Fibroblast of skin of scalp (primary cell): ENCODE data around the gene RER1.
A peak's percentile ranks its signal among the peaks of the same experiment; 100 is the strongest.

Experiments
- DNase-seq: peaks from one replicate; pipeline ENCODE4 v3.0.0-alpha.2; 2013

RER1 gene

DNA sequence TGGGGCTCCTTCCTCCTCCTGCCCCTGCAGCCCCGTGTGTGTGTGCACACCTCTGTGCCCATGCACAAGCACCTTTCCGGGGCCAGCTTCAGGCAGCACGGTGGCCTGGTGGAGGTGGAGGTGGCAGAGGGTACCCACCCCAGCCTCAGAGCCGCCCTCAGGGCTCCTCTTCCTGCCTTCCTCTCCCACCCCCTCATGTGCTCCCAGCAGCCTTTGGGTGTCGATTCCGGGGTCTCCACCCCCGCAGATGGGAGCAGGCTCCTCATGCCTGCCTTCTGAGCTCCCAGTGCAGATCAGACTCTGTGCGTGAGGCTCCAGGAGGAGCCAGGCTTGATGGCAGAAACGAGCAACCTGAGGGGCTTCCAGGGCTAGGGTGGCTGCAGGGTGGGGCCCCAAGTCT lies 55.2 kb downstream of the RER1 start:
- DNase-seq, result no peak

DNA sequence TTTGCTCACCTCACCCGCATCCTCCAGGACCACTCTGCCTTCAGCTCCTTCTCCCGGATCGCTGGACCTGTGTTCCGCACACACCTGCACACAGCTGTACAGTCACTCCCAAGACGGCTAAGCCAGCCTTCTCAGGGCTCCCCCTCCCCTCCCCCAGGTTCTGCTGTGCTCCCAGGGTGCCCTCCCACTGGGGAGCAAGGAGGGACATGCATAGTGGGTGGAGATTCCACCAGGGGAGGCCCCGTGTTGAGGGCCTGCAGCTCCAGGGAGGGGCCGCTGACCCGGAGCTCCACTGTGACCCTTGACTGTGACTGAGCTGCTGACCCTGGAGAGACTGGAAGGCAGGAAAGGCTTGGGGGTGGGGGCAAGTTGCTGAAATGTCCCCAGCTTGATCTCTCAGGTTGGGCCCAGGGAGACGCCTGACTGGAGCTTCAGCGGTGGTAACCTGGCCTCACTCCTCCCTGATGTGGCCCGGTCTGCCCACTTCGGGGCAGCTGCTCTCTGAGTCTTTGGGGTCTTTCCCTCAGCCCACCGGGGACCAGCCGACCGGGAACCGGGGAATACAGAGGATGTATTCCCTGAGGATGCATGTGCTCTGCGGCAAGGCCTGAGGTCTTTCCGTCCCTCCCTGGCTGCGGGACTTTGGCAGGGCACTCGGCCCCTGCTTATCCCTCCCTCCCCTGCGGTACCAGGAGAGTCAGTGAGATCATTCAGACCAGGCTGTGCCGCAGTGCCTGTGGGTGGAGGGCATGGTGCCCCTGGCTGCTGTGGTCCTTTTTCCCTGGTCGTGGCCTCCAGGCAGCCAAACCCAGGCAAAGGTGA lies 55.8 kb downstream of the RER1 start:
- DNase-seq, result no peak

DNA sequence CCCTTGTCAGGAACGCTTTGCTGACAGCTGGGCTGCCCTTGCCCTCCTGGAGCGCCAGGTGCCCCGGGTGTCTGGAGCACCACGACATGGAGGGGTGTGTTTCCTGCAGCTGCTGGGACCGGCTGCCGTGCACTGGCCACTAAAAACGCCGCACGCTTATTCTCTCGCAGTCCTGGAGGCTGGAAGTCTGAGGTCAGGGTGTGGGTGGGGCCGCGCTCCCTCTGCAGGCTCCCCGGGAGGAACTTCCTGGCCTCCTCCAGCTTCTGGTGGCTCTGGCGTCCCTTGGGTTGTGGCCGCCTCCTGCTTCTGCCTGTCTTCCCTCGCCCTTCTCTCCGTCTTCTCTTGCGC lies 56.4 kb downstream of the RER1 start:
- no peak for DNase-seq

DNA sequence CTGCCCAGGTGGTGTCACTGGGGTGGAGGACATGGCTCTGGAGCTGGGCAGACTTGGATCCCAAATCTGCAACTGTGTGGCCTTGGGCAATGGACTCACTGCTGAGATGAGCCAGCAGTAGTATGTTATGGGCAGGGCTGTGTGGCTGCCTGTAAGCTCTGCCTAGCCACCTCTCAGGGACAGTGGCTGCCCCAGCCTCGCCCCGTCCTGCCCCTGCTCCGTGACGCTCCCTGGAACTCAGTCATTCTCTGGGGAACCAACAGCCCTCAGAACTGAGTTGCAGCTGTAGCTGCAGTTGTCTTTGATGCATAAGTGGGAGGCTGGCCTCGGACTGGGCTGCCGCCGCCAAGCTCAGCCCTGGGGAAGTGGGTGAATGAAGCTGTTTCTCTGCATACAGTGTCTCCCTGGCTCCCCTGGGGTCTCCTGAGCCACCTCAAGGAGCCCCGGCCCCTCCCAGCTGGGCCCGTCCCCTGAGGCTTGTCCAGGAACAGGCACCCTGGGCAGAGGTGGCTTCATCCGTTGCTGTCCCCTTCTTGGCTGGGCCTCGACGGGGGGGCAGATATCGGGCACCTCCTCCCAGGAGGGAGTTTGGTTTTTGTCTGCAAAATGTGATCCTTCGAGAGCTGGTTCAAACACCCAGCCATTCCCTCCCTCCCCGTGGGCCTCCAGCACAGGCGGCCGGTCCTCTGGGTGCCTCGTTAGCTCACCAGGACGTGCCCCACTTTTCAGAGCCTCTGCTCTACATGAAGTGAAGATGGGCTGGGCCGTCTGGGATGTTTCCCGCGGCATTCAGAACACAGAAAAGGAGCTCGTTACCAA lies 58.2 kb downstream of the RER1 start:
- peak; percentile 46 for DNase-seq

DNA sequence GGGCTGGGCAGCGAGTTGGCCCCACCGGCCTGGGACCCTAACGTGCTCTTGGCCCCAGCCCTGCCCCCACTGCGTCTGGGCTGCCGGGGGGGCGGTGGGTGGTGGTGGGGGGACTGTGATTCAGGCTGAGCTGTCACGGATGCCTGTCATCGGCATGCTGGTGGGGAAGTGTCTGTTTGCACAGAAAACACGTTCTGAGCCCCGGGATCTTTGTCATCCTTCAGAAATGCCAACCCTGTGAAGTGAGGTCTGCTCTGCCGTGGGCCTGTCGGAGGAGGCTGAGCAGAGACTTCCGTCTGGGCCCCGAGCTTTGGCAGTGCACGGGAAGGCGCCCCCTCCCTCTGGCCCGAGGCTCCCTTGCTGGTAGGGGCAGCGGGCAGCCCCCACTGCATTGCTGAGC lies 60.1 kb downstream of the RER1 start:
- DNase-seq, result peak; percentile 96

DNA sequence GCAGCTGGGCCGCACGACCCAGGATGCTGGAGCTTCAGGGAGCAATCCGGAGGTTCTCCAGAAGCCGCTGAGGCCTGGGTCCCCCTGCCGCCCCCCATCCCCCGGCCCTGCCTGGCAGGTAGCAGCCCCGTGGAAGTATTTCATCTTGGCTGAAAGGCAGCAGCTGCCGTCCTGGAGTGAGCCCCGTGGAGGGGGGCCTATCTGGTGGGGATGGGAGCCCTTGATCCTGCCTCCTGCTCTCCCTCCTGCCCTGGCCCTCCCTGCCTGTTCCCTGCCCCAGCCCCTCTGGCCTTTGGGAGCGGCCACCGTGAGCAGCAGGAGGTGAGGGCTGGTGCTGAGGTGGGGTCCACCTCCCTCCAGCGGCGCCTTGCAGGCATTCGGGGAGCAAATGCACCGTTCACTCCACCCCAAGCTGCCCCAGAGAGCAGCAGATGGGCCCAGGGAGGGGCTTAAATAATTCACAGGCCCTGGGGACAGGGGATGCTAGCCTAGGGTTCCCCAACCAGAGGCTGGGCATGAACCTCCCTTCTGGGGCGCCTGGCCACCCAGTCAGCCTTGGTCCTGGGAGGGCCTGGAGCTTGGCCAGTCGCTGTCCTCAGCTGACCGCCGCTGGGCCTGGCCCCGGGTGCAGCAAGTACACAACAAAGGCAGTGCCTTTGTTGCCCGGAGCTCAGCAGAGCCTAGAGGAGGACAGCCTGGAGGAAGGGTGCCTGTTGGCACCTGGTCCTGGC lies 60.7 kb downstream of the RER1 start:
- DNase-seq, result peak; percentile 34

DNA sequence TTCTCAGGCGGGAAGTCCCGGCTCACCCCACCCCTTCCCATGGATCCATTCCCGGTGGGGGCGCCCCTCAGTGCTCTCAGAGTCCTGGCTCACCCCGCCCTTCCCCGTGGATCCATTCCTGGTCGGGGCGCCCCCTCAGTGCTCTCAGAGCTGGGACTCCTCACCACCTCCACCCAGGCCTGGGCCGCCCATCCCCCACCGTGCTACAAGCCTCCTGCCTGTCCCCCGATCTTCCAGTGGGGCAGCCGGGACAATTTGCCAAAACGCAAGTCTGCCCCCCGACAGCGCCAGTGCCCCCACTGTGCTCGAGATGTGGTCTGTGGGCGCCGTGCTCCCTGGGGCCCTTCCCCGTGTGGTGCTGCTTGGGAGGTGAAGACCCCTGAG lies 61.3 kb downstream of the RER1 start:
- DNase-seq, result no peak

DNA sequence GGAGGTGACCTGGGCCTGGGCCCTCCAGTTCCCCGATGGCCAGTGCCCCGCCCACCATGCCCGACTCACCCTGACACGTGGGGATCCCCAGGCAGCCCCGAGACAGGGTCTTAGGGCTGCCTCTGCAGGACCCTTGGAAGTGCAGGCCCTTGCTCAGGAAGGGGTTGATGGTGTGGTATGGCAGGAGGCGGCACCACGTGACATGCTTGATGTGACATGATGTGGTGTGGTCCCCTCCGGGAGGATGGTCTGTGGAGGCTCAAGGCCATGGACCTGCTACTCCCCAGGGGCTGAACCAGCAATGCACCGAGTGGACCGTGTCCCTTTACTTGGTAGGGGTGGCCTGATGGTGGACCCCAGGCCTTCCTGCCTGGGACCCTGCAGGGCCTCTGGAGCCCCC lies 62.6 kb downstream of the RER1 start:
- DNase-seq, result no peak
